DMS53 (cell line): ENCODE measurements around the gene BEND5.

ENCODE experiments used
- DNase-seq: peaks from one replicate; lab custom pipeline; 2025; lab: John Stamatoyannopoulos, UW

BEND5 gene

GRCh38 chr1:48679859-48680258 is 96.8 kb downstream of the BEND5 start:
- DNase-seq: no peak

- no peak for DNase-seq
Measured at GRCh38 chr1:48678710-48679505, 97.8 kb downstream of the BEND5 start.
